Activated effector memory CD4-positive, alpha-beta T cell treated with anti-CD3 and anti-CD28 coated beads, Interleukin-2, amount 50 U/mL, for 16 hours (primary cell): ENCODE results near the gene SUPT16H.
"Not testable (repeated sequence)": the region's sequence is repeated elsewhere in the genome, so short reads cannot be mapped to it uniquely, and the experiment has no call there.

Source experiments
- DNase-seq: peaks from one replicate; pipeline ENCODE4 v3.0.0-alpha.2; 2020

The SUPT16H gene

GRCh38 chr14:21383848-21384493 lies at the start of gene SUPT16H:
TSS of gene SUPT16H (minus strand) at chr14:21384019. CDS start at chr14:21383927, 92 bp downstream.
- peak; percentile 98 for DNase-seq

GRCh38 chr14:21431126-21431525 lies 47.3 kb upstream of the SUPT16H start:
- no peak for DNase-seq

GRCh38 chr14:21428930-21429329 lies 45.1 kb upstream of the SUPT16H start:
- no peak for DNase-seq

- no peak for DNase-seq
These were observed 42.9 kb upstream of the SUPT16H start for GRCh38 chr14:21426692-21427091.

GRCh38 chr14:21419528-21419927 lies 35.7 kb upstream of the SUPT16H start:
- DNase-seq = no peak

- no peak for DNase-seq
These were observed 31.5 kb upstream of the SUPT16H start for GRCh38 chr14:21415329-21415728.

- DNase-seq = no peak
These were observed 30.4 kb upstream of the SUPT16H start for GRCh38 chr14:21414137-21414631.

- no peak for DNase-seq
These were observed 24.3 kb upstream of the SUPT16H start for GRCh38 chr14:21408147-21408546.

GRCh38 chr14:21406213-21406612 lies 22.4 kb upstream of the SUPT16H start:
- DNase-seq = no peak

- DNase-seq = no peak
These were observed 21.3 kb upstream of the SUPT16H start for GRCh38 chr14:21405097-21405496.

- DNase-seq = no peak
These were observed 15.6 kb upstream of the SUPT16H start for GRCh38 chr14:21399311-21399870.

GRCh38 chr14:21398901-21399300 lies 15.1 kb upstream of the SUPT16H start:
- DNase-seq = no peak

- no peak for DNase-seq
These were observed 11.6 kb upstream of the SUPT16H start for GRCh38 chr14:21395450-21395849.

GRCh38 chr14:21385188-21385904 lies 1.5 kb upstream of the SUPT16H start:
- no peak for DNase-seq

GRCh38 chr14:21384494-21384851 lies 654 bp upstream of the SUPT16H start:
- DNase-seq = no peak

- peak; percentile 82 for DNase-seq
These were observed 652 bp downstream of the SUPT16H start for GRCh38 chr14:21382886-21383847.

- no peak for DNase-seq
These were observed 1.7 kb downstream of the SUPT16H start for GRCh38 chr14:21382095-21382494.

- DNase-seq = no peak
These were observed 4.5 kb downstream of the SUPT16H start for GRCh38 chr14:21379338-21379737.

GRCh38 chr14:21373980-21374379 lies 9.8 kb downstream of the SUPT16H start:
- no peak for DNase-seq

GRCh38 chr14:21372814-21373213 lies 11.0 kb downstream of the SUPT16H start:
- not testable (repeated sequence) for DNase-seq

- no peak for DNase-seq
These were observed 13.7 kb downstream of the SUPT16H start for GRCh38 chr14:21369949-21370679.

- no peak for DNase-seq
These were observed 16.2 kb downstream of the SUPT16H start for GRCh38 chr14:21367582-21368144.
